OCI-LY1 (cell line): ENCODE measurements around the gene FOXK1.

Experiments used
- H2AFZ ChIP-seq: fragments of 200-600 bp; sonication (generic), shearing (Covaris generic); 2 replicates; pipeline ENCODE4 v1.6.0; 2014; ENCODE audit warnings: antibody characterized with exemption, mild to moderate bottlenecking, low read length
- H3F3A ChIP-seq: fragments of 200-600 bp; sonication (generic), shearing (Covaris generic); 2 replicates; pipeline ENCODE4 v1.6.0; 2014; ENCODE audit warnings: mild to moderate bottlenecking, antibody characterized with exemption, low read length, moderate library complexity; ENCODE audit not compliant: insufficient read depth
- H3K27ac ChIP-seq: fragments of 200-600 bp; sonication (generic); 2 replicates; pipeline ENCODE4 v1.5.1; 2014; ENCODE audit warnings: low read length, mixed run types, mild to moderate bottlenecking, low read depth; ENCODE audit not compliant: poor library complexity, severe bottlenecking
- H3K27me3 ChIP-seq: fragments of 200-600 bp; sonication (generic); 2 replicates; pipeline ENCODE4 v1.6.0; 2014; ENCODE audit warnings: antibody characterized with exemption, mild to moderate bottlenecking, low read length, moderate library complexity; ENCODE audit not compliant: insufficient read depth
- H3K36me3 ChIP-seq: fragments of 200-600 bp; sonication (generic); 2 replicates; pipeline ENCODE4 v1.6.1; 2014; ENCODE audit warnings: mild to moderate bottlenecking, antibody characterized with exemption, low read length, moderate library complexity, mixed read lengths; ENCODE audit not compliant: insufficient read depth
- H3K4me1 ChIP-seq: fragments of 200-600 bp; sonication (generic); 2 replicates; pipeline ENCODE4 v1.5.1; 2014; ENCODE audit warnings: mild to moderate bottlenecking, low read length, moderate library complexity; ENCODE audit not compliant: insufficient read depth, severe bottlenecking
- H3K4me2 ChIP-seq: fragments of 200-600 bp; sonication (generic), shearing (Covaris generic); 2 replicates; pipeline ENCODE4 v1.6.1; 2014; ENCODE audit warnings: low read length
- H3K4me3 ChIP-seq: fragments of 200-600 bp; sonication (generic); 2 replicates; pipeline ENCODE4 v1.5.1; 2014; ENCODE audit warnings: low read length, low read depth, mild to moderate bottlenecking, mixed read lengths; ENCODE audit not compliant: poor library complexity, severe bottlenecking
- H3K79me2 ChIP-seq: fragments of 200-600 bp; shearing (Covaris generic); 2 replicates; pipeline ENCODE4 v1.6.1; 2016; ENCODE audit warnings: mixed run types, low read length, mixed read lengths; ENCODE audit not compliant: insufficient read depth
- H3K9ac ChIP-seq: fragments of 200-600 bp; sonication (generic), shearing (Covaris generic); 2 replicates; pipeline ENCODE4 v1.6.1; 2014; ENCODE audit warnings: mild to moderate bottlenecking, low read length, mixed read lengths
- H3K9me2 ChIP-seq: fragments of 200-600 bp; sonication (generic), shearing (Covaris generic); 2 replicates; pipeline ENCODE4 v1.6.1; 2014; ENCODE audit warnings: low read depth, mild to moderate bottlenecking, low read length, mixed read lengths
- H3K9me3 ChIP-seq: fragments of 200-600 bp; shearing (Covaris generic); 2 replicates; pipeline ENCODE4 v1.6.1; 2014; ENCODE audit warnings: low read length, mixed read lengths
- H4K20me1 ChIP-seq: fragments of 200-600 bp; sonication (generic), shearing (Covaris generic); 2 replicates; pipeline ENCODE4 v1.6.0; 2016; ENCODE audit warnings: mild to moderate bottlenecking, low read length; ENCODE audit not compliant: insufficient read depth
- EZH2 ChIP-seq: fragments of 200-600 bp; sonication (generic), shearing (Covaris generic); IDR thresholded peaks from 2 replicates; pipeline ENCODE4 v1.8.0; 2017; ENCODE audit warnings: borderline replicate concordance, mixed run types, mild to moderate bottlenecking, antibody characterized with exemption, low read length, moderate library complexity, mixed read lengths
- TF ChIP-seq, protein P1 (sequence below): fragments of 200-600 bp; sonication (generic), shearing (Covaris generic); IDR thresholded peaks from 2 replicates; pipeline ENCODE4 v1.5.1; 2017; ENCODE audit warnings: mild to moderate bottlenecking, antibody characterized with exemption, low read length, moderate library complexity, mixed read lengths

Gene FOXK1

DNA sequence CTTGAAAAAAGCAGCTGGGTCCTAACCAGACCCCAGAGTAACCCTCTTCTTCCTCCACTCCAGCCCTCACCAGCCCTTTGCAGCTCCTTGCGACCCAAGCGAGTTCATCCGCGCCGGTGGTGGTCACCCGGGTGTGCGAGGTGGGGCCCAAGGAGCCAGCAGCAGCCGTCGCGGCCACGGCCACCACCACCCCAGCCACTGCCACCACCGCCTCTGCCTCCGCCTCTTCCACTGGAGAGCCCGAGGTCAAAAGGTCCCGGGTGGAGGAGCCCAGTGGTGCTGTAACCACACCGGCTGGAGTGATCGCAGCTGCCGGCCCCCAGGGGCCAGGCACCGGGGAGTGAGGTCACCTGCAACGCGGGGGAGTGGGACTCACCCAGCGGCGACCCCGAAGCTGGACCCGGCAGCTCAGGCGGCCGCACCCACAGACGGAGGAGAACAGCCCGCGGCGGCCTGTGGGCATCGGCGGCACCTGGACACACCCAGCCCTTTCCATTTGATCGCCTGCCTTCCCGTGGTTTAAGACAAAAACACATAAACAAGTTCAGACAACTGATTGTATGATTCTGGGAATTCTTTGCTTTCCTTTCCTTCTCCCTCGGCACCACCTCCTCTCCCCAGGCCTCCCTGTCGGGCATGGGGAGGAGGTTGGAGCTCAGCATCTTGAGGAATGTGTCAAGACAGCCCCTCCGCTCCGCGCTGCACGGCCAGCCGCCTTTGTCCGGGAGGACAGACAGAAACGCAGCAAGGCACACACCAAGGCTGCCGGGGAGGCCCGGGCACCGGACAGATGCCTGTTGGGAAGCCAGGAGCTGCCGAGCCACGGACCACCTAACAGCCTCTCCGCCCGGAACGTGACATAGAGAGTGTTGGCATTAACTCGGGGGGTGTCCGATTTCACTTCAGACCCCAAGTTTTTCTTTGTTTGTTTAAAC is 80.3 kb downstream of the FOXK1 start:
- H3K4me3 ChIP-seq: no peak overlapping the region
- no peaks in the 10 kb centered on the region for H3K79me2 ChIP-seq
- no peaks in the 10 kb centered on the region for H3K9me2 ChIP-seq
- no peaks in the 10 kb centered on the region for H3F3A ChIP-seq
- H2AFZ ChIP-seq: no peak overlapping the region
- no peak overlapping the region for H3K27ac ChIP-seq
- no peaks in the 10 kb centered on the region for H3K9me3 ChIP-seq
- H3K4me2 ChIP-seq: no peak overlapping the region
- no peaks in the 10 kb centered on the region for H4K20me1 ChIP-seq
- H3K4me1 ChIP-seq: no peaks in the 10 kb centered on the region
- no peaks in the 10 kb centered on the region for H3K27me3 ChIP-seq
- no peak for TF ChIP-seq EZH2
- TF ChIP-seq, protein P1, sequence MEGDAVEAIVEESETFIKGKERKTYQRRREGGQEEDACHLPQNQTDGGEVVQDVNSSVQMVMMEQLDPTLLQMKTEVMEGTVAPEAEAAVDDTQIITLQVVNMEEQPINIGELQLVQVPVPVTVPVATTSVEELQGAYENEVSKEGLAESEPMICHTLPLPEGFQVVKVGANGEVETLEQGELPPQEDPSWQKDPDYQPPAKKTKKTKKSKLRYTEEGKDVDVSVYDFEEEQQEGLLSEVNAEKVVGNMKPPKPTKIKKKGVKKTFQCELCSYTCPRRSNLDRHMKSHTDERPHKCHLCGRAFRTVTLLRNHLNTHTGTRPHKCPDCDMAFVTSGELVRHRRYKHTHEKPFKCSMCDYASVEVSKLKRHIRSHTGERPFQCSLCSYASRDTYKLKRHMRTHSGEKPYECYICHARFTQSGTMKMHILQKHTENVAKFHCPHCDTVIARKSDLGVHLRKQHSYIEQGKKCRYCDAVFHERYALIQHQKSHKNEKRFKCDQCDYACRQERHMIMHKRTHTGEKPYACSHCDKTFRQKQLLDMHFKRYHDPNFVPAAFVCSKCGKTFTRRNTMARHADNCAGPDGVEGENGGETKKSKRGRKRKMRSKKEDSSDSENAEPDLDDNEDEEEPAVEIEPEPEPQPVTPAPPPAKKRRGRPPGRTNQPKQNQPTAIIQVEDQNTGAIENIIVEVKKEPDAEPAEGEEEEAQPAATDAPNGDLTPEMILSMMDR: no peak
- no peak overlapping the region for H3K9ac ChIP-seq
- H3K36me3 ChIP-seq: peaks cover 57% of the 10 kb centered on the region

DNA sequence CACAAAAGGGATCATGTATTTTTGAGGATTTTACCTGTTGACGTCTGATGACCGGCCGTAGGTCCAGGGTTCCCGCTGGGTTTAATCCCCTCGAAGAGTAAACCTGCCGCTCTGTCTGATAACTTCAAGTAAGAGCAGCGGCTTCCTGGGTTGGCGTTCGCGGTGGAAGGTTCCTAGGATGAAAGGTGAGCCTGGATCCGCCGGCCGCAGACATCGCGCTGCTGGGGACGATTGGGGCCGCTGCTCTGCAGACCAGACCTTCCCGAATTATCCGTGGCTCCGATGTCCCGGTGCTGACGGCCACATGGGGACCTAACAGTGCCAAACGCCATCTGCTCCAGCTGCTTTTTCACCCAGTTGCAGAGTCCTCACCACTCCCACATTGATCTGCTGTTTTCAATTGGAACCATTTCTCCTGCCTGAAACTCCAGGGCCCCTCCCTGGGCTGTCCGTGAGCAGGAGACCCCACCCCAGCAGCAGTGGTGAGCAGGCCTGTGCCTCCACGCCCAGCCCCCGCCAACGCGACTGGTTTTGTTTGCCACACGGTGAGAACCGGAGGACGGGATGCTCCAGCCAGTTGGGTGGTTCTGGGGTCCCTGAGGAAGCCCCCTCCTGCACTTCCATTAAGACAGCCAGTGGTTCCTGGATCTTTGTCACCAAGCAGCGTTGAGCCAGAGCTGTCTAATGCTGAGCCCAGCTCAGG is 81.1 kb downstream of the FOXK1 start:
- Histone ChIP-seq H3K36me3 (peaks cover 50% of the 10 kb centered on the region), H3K27me3 (no peaks in the 10 kb centered on the region), H3K9me2 (no peaks in the 10 kb centered on the region), H3K4me3 (no peak overlapping the region), H3K9ac (no peak overlapping the region), H4K20me1 (no peaks in the 10 kb centered on the region), H3K4me1 (no peaks in the 10 kb centered on the region), H3K9me3 (no peaks in the 10 kb centered on the region), H3K79me2 (no peaks in the 10 kb centered on the region), H2AFZ (no peak overlapping the region), H3K4me2 (no peak overlapping the region), H3F3A (no peaks in the 10 kb centered on the region), H3K27ac (no peak overlapping the region)
- TF ChIP-seq, protein P1: no peak
- no peak for TF ChIP-seq EZH2

DNA sequence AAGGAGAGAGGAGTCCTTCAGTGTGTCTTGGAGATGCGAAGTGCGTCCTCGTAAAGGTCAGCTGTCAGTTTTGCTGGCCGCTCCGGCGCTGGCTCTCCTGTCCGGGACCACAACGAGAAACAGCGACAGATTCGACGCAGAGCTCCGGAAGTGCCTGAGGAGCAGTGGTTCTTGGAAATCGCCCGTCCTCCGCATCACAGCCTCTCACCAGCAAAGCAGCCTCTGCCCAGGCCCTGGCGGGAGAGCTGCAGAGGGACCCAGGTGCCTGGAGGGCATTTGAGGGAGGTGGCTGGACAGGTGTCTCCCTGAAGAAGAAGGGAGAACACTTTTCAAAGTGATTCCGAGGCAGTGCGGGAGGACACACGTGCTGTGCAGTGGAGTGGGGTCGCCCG is 81.7 kb downstream of the FOXK1 start:
- Histone ChIP-seq H3K4me2 (no peak overlapping the region), H3K27me3 (no peaks in the 10 kb centered on the region), H3K36me3 (peaks cover 46% of the 10 kb centered on the region), H4K20me1 (no peaks in the 10 kb centered on the region), H2AFZ (no peak overlapping the region), H3K9me2 (no peaks in the 10 kb centered on the region), H3K9me3 (no peaks in the 10 kb centered on the region), H3F3A (no peaks in the 10 kb centered on the region), H3K79me2 (no peaks in the 10 kb centered on the region), H3K9ac (no peak overlapping the region), H3K4me3 (no peak overlapping the region), H3K4me1 (no peaks in the 10 kb centered on the region), H3K27ac (no peak overlapping the region)
- no peak for TF ChIP-seq EZH2
- TF ChIP-seq, protein P1: no peak
